Transverse colon (tissue), 4 donors: ENCODE results near the gene SELP.

ENCODE experiments used
- CTCF ChIP-seq, 5 experiments: fragments of 200-600 bp in 3 of 5; fragments of 450-650 bp in 2 of 5; sonication (generic) in 3 of 5; IDR thresholded peaks; 1 replicate in 2 of 5; 2 replicates in 3 of 5; pipeline ENCODE4 v1.5.1; 2016 to 2017; ENCODE audit warnings: antibody characterized with exemption in 5 of 5, inconsistent platforms in 3 of 5, mild to moderate bottlenecking in 2 of 5, moderate library complexity in 1 of 5
- POLR2A ChIP-seq: fragments of 450-650 bp; IDR thresholded peaks from one replicate; pipeline ENCODE4 v1.6.1; 2016; ENCODE audit warnings: antibody characterized with exemption, mild to moderate bottlenecking, moderate library complexity
- POLR2AphosphoS5 ChIP-seq, 3 donors: sonication (generic); formaldehyde crosslinking; IDR thresholded peaks; one replicate each; pipeline ENCODE4 v1.6.1; 2016; ENCODE audit warnings: antibody characterized with exemption in 3 of 3

GRCh38 chr1:169608226-169608625, 21.7 kb downstream of the SELP start:
- no peak for TF ChIP-seq CTCF (IDR thresholded peaks at IDR 0.05)
- TF ChIP-seq POLR2A: no peak
- no peak for TF ChIP-seq POLR2AphosphoS5 (IDR thresholded peaks at IDR 0.05)
